GM23338 (cell line): ENCODE results near the gene CTNND2.

ENCODE experiments used
- CREB1 ChIP-seq: fragments of 250-450 bp; sonication (Bioruptor Pico); IDR thresholded peaks from 2 replicates; pipeline ENCODE4 v1.5.0; 2020; ENCODE audit warnings: low read depth, mild to moderate bottlenecking, moderate library complexity
- ETS1 ChIP-seq: IDR thresholded peaks from 2 replicates; pipeline ENCODE4 v1.6.1; 2016; ENCODE audit warnings: antibody characterized with exemption
- EZH2 ChIP-seq: fragments of 200-600 bp; sonication (generic); IDR thresholded peaks from one replicate; pipeline ENCODE4 v1.8.0; 2017; ENCODE audit warnings: antibody characterized with exemption, mild to moderate bottlenecking, low read depth; ENCODE audit not compliant: unreplicated experiment
- EZH2phosphoT487 ChIP-seq: fragments of 200-600 bp; sonication (generic); IDR thresholded peaks from one replicate; pipeline ENCODE4 v1.8.1; 2018; ENCODE audit warnings: antibody characterized with exemption; ENCODE audit not compliant: unreplicated experiment
- JUNB ChIP-seq: IDR thresholded peaks from one replicate; pipeline ENCODE4 v1.6.1; 2016; ENCODE audit warnings: antibody characterized with exemption; ENCODE audit not compliant: unreplicated experiment
- POLR2AphosphoS5 ChIP-seq: IDR thresholded peaks from 2 replicates; pipeline ENCODE4 v1.6.1; 2016; ENCODE audit warnings: antibody characterized with exemption, low read depth
- STAT1 ChIP-seq: IDR thresholded peaks from one replicate; pipeline ENCODE4 v1.6.1; 2016; ENCODE audit warnings: antibody characterized with exemption; ENCODE audit not compliant: unreplicated experiment
- ZNF114 ChIP-seq: fragments of 250-450 bp; sonication (Bioruptor Pico); IDR thresholded peaks from 2 replicates; pipeline ENCODE4 v1.5.0; 2020; ENCODE audit warnings: mild to moderate bottlenecking, moderate library complexity
- ZNF331 ChIP-seq: fragments of 250-450 bp; sonication (Bioruptor Pico); IDR thresholded peaks from 2 replicates; pipeline ENCODE4 v1.5.0; 2020; ENCODE audit warnings: low read depth, mild to moderate bottlenecking, moderate library complexity
- TF ChIP-seq, protein P1 (sequence below), 2 experiments: fragments of 200-600 bp in 1 of 2; sonication (generic) in 1 of 2; conservative IDR thresholded peaks; 2 replicates each; pipeline versions ENCODE4 v1.5.1 to v1.6.1; 2016 to 2017; ENCODE audit warnings: antibody characterized with exemption in 2 of 2, low read depth in 2 of 2, mild to moderate bottlenecking in 2 of 2, moderate library complexity in 1 of 2
- TF ChIP-seq, protein P2 (sequence below): IDR thresholded peaks from one replicate; pipeline ENCODE4 v1.6.1; 2018; ENCODE audit warnings: antibody characterized with exemption; ENCODE audit not compliant: unreplicated experiment

- TF ChIP-seq EZH2 (no peak), JUNB (no peak), EZH2phosphoT487 (no peak), STAT1 (no peak), POLR2AphosphoS5 (no peak), CREB1 (CRISPR knock-in tag) (no peak), ETS1 (no peak), ZNF114 (CRISPR knock-in tag) (no peak), ZNF331 (CRISPR knock-in tag) (no peak)
- TF ChIP-seq, protein P1, sequence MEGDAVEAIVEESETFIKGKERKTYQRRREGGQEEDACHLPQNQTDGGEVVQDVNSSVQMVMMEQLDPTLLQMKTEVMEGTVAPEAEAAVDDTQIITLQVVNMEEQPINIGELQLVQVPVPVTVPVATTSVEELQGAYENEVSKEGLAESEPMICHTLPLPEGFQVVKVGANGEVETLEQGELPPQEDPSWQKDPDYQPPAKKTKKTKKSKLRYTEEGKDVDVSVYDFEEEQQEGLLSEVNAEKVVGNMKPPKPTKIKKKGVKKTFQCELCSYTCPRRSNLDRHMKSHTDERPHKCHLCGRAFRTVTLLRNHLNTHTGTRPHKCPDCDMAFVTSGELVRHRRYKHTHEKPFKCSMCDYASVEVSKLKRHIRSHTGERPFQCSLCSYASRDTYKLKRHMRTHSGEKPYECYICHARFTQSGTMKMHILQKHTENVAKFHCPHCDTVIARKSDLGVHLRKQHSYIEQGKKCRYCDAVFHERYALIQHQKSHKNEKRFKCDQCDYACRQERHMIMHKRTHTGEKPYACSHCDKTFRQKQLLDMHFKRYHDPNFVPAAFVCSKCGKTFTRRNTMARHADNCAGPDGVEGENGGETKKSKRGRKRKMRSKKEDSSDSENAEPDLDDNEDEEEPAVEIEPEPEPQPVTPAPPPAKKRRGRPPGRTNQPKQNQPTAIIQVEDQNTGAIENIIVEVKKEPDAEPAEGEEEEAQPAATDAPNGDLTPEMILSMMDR (conservative IDR thresholded peaks at IDR 0.05; ENCODE audit: low read depth in 2 of 2): no peak
- TF ChIP-seq, protein P2, sequence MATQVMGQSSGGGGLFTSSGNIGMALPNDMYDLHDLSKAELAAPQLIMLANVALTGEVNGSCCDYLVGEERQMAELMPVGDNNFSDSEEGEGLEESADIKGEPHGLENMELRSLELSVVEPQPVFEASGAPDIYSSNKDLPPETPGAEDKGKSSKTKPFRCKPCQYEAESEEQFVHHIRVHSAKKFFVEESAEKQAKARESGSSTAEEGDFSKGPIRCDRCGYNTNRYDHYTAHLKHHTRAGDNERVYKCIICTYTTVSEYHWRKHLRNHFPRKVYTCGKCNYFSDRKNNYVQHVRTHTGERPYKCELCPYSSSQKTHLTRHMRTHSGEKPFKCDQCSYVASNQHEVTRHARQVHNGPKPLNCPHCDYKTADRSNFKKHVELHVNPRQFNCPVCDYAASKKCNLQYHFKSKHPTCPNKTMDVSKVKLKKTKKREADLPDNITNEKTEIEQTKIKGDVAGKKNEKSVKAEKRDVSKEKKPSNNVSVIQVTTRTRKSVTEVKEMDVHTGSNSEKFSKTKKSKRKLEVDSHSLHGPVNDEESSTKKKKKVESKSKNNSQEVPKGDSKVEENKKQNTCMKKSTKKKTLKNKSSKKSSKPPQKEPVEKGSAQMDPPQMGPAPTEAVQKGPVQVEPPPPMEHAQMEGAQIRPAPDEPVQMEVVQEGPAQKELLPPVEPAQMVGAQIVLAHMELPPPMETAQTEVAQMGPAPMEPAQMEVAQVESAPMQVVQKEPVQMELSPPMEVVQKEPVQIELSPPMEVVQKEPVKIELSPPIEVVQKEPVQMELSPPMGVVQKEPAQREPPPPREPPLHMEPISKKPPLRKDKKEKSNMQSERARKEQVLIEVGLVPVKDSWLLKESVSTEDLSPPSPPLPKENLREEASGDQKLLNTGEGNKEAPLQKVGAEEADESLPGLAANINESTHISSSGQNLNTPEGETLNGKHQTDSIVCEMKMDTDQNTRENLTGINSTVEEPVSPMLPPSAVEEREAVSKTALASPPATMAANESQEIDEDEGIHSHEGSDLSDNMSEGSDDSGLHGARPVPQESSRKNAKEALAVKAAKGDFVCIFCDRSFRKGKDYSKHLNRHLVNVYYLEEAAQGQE: no peak
These were observed 357.1 kb downstream of the CTNND2 start for GRCh38 chr5:11547140-11547539.
